WTC11 (cell line): Measurements from ENCODE around the gene TAF7L. TPM values are rescaled to one million over a fixed set of nuclear protein-coding genes. Genes with fewer than 3 reads are reported as not detected.
A peak's percentile ranks its signal among the peaks of the same experiment; 100 is the strongest.

Experiments used
- ATAC-seq: fragments of 200-7000 bp; cut with Tn5 transposase; 2 replicates; pipeline ENCODE4 v1.10.0; 2021; ENCODE audit warnings: mild to moderate bottlenecking, moderate library complexity
- CTCF ChIA-PET: fragments of 300-600 bp; sonication (Branson Sonifier 250); formaldehyde crosslinking; loops from one replicate; lab custom pipeline; 2021; ENCODE audit warnings: antibody characterized with exemption; lab: Charles Lee
- POLR2A ChIA-PET: fragments of 350-600 bp; sonication (Branson Sonifier 250); formaldehyde crosslinking; loops from one replicate; lab custom pipeline; 2021; ENCODE audit warnings: antibody characterized with exemption; lab: Charles Lee
- DNase-seq: peaks from one replicate; pipeline ENCODE4 v3.0.0; 2021; ENCODE audit warnings: low spot score
- H3K27ac Mint-ChIP-seq: 2 replicates; pipeline ENCODE4 v1.8.0; 2021; ENCODE audit warnings: mixed read lengths
- H3K27me3 Mint-ChIP-seq: 2 replicates; pipeline ENCODE4 v1.8.0; 2021; ENCODE audit warnings: low read depth, mild to moderate bottlenecking, moderate library complexity, mixed read lengths
- H3K36me3 Mint-ChIP-seq: 2 replicates; pipeline ENCODE4 v1.8.0; 2021; ENCODE audit warnings: mixed read lengths
- H3K4me1 Mint-ChIP-seq: 2 replicates; pipeline ENCODE4 v1.8.0; 2022; ENCODE audit warnings: mixed read lengths
- H3K4me3 Mint-ChIP-seq: 2 replicates; pipeline ENCODE4 v1.8.0; 2021; ENCODE audit warnings: mild to moderate bottlenecking, moderate library complexity, mixed read lengths
- H3K9me3 Mint-ChIP-seq: 2 replicates; pipeline ENCODE4 v1.8.0; 2021; ENCODE audit warnings: mixed read lengths
- CREM ChIP-seq: sonication (generic); formaldehyde crosslinking; IDR thresholded peaks from 2 replicates; pipeline ENCODE4 v1.8.1; 2022; ENCODE audit warnings: mild to moderate bottlenecking, missing genetic modification reagents, moderate library complexity
- ELF4 ChIP-seq: sonication (generic); formaldehyde crosslinking; IDR thresholded peaks from 2 replicates; pipeline ENCODE4 v1.8.1; 2022; ENCODE audit warnings: low read depth, mild to moderate bottlenecking, moderate library complexity, missing genetic modification reagents
- GRHL2 ChIP-seq: fragments of 250-450 bp; sonication (Bioruptor Pico); IDR thresholded peaks from 2 replicates; pipeline ENCODE4 v1.8.0; 2022; ENCODE audit warnings: mild to moderate bottlenecking, moderate library complexity; ENCODE audit not compliant: insufficient replicate concordance, severe bottlenecking
- HMGA2 ChIP-seq: fragments of 250-450 bp; sonication (Bioruptor Pico); IDR thresholded peaks from 2 replicates; pipeline ENCODE4 v1.4.0; 2021; ENCODE audit warnings: mild to moderate bottlenecking, moderate library complexity
- JAZF1 ChIP-seq: fragments of 250-450 bp; sonication (Bioruptor Pico); IDR thresholded peaks from 2 replicates; pipeline ENCODE4 v1.9.0; 2021; ENCODE audit warnings: moderate library complexity, mild to moderate bottlenecking, inconsistent platforms
- NFE2L1 ChIP-seq: sonication (generic); formaldehyde crosslinking; IDR thresholded peaks from 2 replicates; pipeline ENCODE4 v1.8.1; 2023; ENCODE audit warnings: missing genetic modification reagents
- NFYB ChIP-seq: sonication (generic); formaldehyde crosslinking; conservative IDR thresholded peaks from 2 replicates; pipeline ENCODE4 v1.8.0; 2022; ENCODE audit warnings: low read depth, missing genetic modification reagents
- RORB ChIP-seq: fragments of 250-450 bp; sonication (Bioruptor Pico); IDR thresholded peaks from 2 replicates; pipeline ENCODE4 v1.9.0; 2021; ENCODE audit warnings: mild to moderate bottlenecking
- SP1 ChIP-seq: sonication (generic); formaldehyde crosslinking; conservative IDR thresholded peaks from 2 replicates; pipeline ENCODE4 v1.8.1; 2022; ENCODE audit warnings: missing genetic modification reagents
- TEAD4 ChIP-seq: sonication (generic); formaldehyde crosslinking; IDR thresholded peaks from 2 replicates; pipeline ENCODE4 v1.8.0; 2022; ENCODE audit warnings: mild to moderate bottlenecking, missing genetic modification reagents
- ZNF396 ChIP-seq: fragments of 250-450 bp; sonication (Bioruptor Pico); IDR thresholded peaks from 2 replicates; pipeline ENCODE4 v1.8.0; 2021; ENCODE audit warnings: mild to moderate bottlenecking, moderate library complexity, borderline replicate concordance
- total RNA-seq: library from RNA; stranded (reverse); gene quantifications from 3 replicates; pipeline ENCODE4 v1.2.3, GENCODE V29; 2021
- TF ChIP-seq, protein P1 (sequence below): fragments of 250-450 bp; sonication (Bioruptor Pico); IDR thresholded peaks from 2 replicates; pipeline ENCODE4 v1.9.0; 2021; ENCODE audit warnings: moderate library complexity, mild to moderate bottlenecking, inconsistent platforms, borderline replicate concordance
- TF ChIP-seq, protein P2 (sequence below): fragments of 200-600 bp; IDR thresholded peaks from 2 replicates; pipeline ENCODE4 v1.8.0; 2022; ENCODE audit warnings: antibody characterized with exemption
- TF ChIP-seq, protein P3 (sequence below): fragments of 250-450 bp; sonication (Bioruptor Pico); IDR thresholded peaks from 2 replicates; pipeline ENCODE4 v1.9.0; 2021; ENCODE audit warnings: mild to moderate bottlenecking
- TF ChIP-seq, protein P4 (sequence below): sonication (generic); formaldehyde crosslinking; IDR thresholded peaks from 2 replicates; pipeline ENCODE4 v1.8.1; 2022; ENCODE audit warnings: mild to moderate bottlenecking, missing genetic modification reagents, moderate library complexity, borderline replicate concordance
- TF ChIP-seq, protein P5 (sequence below): sonication (generic); formaldehyde crosslinking; conservative IDR thresholded peaks from 2 replicates; pipeline ENCODE4 v1.8.1; 2022; ENCODE audit warnings: mild to moderate bottlenecking, missing genetic modification reagents
- TF ChIP-seq, protein P6 (sequence below): sonication (generic); formaldehyde crosslinking; IDR thresholded peaks from 2 replicates; pipeline ENCODE4 v1.8.1; 2022; ENCODE audit warnings: missing genetic modification reagents, borderline replicate concordance
- TF ChIP-seq, protein P7 (sequence below): sonication (generic); formaldehyde crosslinking; IDR thresholded peaks from 2 replicates; pipeline ENCODE4 v1.8.0; 2022; ENCODE audit warnings: mild to moderate bottlenecking, missing genetic modification reagents
- TF ChIP-seq, protein P8 (sequence below): sonication (generic); formaldehyde crosslinking; IDR thresholded peaks from 2 replicates; pipeline ENCODE4 v1.8.1; 2022; ENCODE audit warnings: mild to moderate bottlenecking, moderate library complexity, missing genetic modification reagents

TAF7L gene
- total RNA-seq, 1 experiment from 2014 or later = 0.17 TPM

DNA sequence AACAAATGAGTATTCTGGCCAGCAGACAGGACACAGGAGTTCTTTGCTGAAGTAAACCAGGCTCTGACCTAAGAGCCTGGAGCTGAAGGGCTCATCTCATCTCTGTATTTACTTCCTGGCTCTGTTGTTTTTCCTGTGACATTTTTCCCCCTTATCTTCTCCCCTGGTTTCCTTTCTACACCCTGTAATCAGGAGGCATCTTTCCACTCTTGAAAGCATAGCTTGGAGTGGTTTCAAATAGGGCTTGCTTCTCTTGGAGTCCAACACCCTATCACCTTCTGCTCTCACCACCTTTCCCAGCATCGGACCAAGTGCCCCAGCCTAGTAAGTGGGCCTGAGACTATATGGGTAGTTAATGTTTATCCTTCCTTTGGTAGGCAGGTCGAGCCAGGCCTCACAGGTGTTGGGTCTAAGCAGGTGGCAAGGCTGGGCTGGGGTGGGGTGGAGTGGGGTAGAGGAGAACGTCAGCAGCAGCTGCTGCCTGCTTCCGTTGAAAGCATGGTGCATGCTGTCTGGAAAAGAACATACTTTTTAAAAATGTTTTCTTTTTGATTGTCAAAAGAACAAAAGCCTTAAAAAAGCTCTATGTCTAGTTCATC is 70.4 kb downstream of the TAF7L start (continued):
- TF ChIP-seq, protein P1, sequence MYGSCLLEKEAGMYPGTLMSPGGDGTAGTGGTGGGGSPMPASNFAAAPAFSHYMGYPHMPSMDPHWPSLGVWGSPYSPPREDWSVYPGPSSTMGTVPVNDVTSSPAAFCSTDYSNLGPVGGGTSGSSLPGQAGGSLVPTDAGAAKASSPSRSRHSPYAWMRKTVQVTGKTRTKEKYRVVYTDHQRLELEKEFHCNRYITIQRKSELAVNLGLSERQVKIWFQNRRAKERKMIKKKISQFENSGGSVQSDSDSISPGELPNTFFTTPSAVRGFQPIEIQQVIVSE (CRISPR knock-in tag) = no peak
- TF ChIP-seq ZNF396 (CRISPR knock-in tag) (no peak), NFYB (CRISPR knock-in tag) (no peak)

DNA sequence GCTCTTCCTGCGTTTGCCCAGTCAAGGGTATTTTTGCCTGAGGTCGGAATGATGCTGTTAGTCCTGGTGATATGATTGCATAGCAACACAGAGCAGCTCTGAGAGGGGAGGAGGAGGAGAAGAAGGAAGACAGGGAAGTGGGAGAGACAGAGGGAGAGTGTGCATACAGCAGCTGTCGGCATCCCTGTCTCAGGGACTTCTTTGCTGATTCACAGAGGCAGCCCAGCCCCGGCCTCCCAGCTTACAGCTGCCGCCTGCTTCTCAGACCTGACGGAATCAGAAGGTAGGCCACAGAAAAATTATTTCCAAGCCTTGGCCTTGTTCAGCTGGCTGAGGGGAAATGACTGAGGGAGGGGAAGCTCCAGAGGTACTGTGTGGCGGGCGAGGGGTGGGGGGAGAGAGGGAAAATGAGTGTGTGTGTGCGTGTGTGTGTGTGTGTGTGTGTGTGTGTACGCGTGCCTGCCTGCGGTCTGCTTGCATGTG is 71.2 kb downstream of the TAF7L start:
- Mint-ChIP-seq H3K4me1 (peaks cover 8% of the 10 kb centered on the region), H3K27me3 (no peaks in the 10 kb centered on the region), H3K36me3 (no peaks in the 10 kb centered on the region), H3K27ac (peak overlapping the region; percentile 55; the same call in 1 of the 2 replicates), H3K9me3 (no peaks in the 10 kb centered on the region), H3K4me3 (no peak overlapping the region)
- ChIA-PET POLR2A (no interaction called here), CTCF (no interaction called here)
- TF ChIP-seq, protein P2, sequence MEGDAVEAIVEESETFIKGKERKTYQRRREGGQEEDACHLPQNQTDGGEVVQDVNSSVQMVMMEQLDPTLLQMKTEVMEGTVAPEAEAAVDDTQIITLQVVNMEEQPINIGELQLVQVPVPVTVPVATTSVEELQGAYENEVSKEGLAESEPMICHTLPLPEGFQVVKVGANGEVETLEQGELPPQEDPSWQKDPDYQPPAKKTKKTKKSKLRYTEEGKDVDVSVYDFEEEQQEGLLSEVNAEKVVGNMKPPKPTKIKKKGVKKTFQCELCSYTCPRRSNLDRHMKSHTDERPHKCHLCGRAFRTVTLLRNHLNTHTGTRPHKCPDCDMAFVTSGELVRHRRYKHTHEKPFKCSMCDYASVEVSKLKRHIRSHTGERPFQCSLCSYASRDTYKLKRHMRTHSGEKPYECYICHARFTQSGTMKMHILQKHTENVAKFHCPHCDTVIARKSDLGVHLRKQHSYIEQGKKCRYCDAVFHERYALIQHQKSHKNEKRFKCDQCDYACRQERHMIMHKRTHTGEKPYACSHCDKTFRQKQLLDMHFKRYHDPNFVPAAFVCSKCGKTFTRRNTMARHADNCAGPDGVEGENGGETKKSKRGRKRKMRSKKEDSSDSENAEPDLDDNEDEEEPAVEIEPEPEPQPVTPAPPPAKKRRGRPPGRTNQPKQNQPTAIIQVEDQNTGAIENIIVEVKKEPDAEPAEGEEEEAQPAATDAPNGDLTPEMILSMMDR = no peak
- TF ChIP-seq, protein P3, sequence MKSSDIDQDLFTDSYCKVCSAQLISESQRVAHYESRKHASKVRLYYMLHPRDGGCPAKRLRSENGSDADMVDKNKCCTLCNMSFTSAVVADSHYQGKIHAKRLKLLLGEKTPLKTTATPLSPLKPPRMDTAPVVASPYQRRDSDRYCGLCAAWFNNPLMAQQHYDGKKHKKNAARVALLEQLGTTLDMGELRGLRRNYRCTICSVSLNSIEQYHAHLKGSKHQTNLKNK (CRISPR knock-in tag) = no peak
- TF ChIP-seq, protein P4, sequence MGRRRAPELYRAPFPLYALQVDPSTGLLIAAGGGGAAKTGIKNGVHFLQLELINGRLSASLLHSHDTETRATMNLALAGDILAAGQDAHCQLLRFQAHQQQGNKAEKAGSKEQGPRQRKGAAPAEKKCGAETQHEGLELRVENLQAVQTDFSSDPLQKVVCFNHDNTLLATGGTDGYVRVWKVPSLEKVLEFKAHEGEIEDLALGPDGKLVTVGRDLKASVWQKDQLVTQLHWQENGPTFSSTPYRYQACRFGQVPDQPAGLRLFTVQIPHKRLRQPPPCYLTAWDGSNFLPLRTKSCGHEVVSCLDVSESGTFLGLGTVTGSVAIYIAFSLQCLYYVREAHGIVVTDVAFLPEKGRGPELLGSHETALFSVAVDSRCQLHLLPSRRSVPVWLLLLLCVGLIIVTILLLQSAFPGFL (CRISPR knock-in tag) = no peak
- TF ChIP-seq GRHL2 = no peak
- no peak for TF ChIP-seq JAZF1 (CRISPR knock-in tag)
- TF ChIP-seq ELF4 (CRISPR knock-in tag) = no peak
- TF ChIP-seq NFE2L1 (CRISPR knock-in tag) = no peak
- DNase-seq = no peak
- ATAC-seq = peak; percentile 50

DNA sequence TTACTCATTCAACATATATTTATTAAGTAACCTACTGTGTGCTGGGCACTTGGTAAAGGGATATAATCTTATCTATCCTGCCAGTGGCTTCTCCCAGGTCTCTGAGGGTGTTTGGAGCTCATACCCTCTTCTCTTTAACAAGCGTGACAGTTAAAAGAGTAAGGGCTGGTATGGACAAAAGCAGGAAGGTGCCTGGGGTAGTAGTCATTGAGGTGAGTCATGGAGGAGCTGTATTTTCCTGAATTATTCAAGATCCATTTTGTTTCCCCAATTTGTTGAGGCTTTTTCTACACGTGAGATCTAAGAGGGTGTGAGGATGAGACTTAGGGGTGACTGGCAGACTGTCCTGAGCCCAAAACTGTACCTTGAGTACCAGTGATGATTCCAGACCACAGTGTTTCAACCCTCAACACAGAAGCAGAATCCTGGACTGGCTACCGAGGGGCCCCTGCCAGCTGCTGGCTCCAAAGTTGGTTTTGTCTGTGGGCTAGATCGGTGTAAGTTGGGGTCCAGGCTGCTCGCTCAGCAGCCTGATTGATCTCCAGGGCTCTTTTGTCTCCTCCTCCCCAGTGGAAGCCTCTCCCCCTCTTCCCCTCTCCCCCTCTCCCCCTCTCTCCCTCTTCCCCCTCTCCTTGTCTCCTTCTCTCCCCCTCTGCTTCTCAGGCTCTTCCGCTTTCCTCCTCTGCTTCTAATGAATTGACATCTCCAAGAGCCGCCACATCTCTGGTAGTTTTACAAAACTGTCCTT is 71.8 kb downstream of the TAF7L start, which contains the start of gene DRP2:
DRP2 (plus strand) TSS at position 671 of the 748 bp plus-strand sequence. CDS start 11,862 bp downstream, outside the sequence.
- CTCF ChIA-PET = interaction anchor here (1.1 kb wide), 1 partner anchor 40 kb away, joined by 3 read pairs; no protein-coding TSS in a partner anchor
- DNase-seq = no peak
- TF ChIP-seq, protein P5, sequence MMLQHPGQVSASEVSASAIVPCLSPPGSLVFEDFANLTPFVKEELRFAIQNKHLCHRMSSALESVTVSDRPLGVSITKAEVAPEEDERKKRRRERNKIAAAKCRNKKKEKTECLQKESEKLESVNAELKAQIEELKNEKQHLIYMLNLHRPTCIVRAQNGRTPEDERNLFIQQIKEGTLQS (CRISPR knock-in tag) = no peak
- no peak for TF ChIP-seq JAZF1 (CRISPR knock-in tag)
- no peak for TF ChIP-seq HMGA2 (CRISPR knock-in tag)
- TF ChIP-seq, protein P1 (CRISPR knock-in tag) = no peak
- TF ChIP-seq CREM = no peak
- TF ChIP-seq, protein P6, sequence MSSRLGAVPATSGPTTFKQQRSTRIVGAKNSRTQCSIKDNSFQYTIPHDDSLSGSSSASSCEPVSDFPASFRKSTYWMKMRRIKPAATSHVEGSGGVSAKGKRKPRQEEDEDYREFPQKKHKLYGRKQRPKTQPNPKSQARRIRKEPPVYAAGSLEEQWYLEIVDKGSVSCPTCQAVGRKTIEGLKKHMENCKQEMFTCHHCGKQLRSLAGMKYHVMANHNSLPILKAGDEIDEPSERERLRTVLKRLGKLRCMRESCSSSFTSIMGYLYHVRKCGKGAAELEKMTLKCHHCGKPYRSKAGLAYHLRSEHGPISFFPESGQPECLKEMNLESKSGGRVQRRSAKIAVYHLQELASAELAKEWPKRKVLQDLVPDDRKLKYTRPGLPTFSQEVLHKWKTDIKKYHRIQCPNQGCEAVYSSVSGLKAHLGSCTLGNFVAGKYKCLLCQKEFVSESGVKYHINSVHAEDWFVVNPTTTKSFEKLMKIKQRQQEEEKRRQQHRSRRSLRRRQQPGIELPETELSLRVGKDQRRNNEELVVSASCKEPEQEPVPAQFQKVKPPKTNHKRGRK = no peak
- no peak for TF ChIP-seq TEAD4 (CRISPR knock-in tag)
- TF ChIP-seq, protein P4 (CRISPR knock-in tag) = no peak
- TF ChIP-seq, protein P7, sequence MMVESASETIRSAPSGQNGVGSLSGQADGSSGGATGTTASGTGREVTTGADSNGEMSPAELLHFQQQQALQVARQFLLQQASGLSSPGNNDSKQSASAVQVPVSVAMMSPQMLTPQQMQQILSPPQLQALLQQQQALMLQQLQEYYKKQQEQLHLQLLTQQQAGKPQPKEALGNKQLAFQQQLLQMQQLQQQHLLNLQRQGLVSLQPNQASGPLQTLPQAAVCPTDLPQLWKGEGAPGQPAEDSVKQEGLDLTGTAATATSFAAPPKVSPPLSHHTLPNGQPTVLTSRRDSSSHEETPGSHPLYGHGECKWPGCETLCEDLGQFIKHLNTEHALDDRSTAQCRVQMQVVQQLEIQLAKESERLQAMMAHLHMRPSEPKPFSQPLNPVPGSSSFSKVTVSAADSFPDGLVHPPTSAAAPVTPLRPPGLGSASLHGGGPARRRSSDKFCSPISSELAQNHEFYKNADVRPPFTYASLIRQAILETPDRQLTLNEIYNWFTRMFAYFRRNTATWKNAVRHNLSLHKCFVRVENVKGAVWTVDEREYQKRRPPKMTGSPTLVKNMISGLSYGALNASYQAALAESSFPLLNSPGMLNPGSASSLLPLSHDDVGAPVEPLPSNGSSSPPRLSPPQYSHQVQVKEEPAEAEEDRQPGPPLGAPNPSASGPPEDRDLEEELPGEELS (CRISPR knock-in tag) = no peak
- TF ChIP-seq, protein P8, sequence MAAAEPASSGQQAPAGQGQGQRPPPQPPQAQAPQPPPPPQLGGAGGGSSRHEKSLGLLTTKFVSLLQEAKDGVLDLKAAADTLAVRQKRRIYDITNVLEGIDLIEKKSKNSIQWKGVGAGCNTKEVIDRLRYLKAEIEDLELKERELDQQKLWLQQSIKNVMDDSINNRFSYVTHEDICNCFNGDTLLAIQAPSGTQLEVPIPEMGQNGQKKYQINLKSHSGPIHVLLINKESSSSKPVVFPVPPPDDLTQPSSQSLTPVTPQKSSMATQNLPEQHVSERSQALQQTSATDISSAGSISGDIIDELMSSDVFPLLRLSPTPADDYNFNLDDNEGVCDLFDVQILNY (CRISPR knock-in tag) = no peak
- TF ChIP-seq RORB = no peak
- no peak for TF ChIP-seq ZNF396 (CRISPR knock-in tag)
- TF ChIP-seq SP1 (CRISPR knock-in tag) = no peak

More for the DNA sequence above, 71.8 kb downstream of the TAF7L start, which contains the start of gene DRP2:
- POLR2A ChIA-PET = no interaction called here
- H3K4me3 Mint-ChIP-seq = no peak within 1 kb of the TSS
- H3K9me3 Mint-ChIP-seq = no peaks in the 10 kb centered on the region
- H3K36me3 Mint-ChIP-seq = no peaks in the 10 kb centered on the region
- H3K4me1 Mint-ChIP-seq = peaks cover 8% of the 10 kb centered on the region
- H3K27me3 Mint-ChIP-seq = no peaks in the 10 kb centered on the region
- peak; percentile 43 for ATAC-seq
- peak within 1 kb of the TSS; percentile 55; the same call in 1 of the 2 replicates for H3K27ac Mint-ChIP-seq
